NCI-H748 treated with DMSO at 0.1 percent for 48 hours (cell line): ENCODE results near the gene SCN4B.
"Not testable (repeated sequence)": the region's sequence is repeated elsewhere in the genome, so short reads cannot be mapped to it uniquely, and the experiment has no call there.

Experiments used
- DNase-seq: peaks from one replicate; lab custom pipeline; 2025; lab: John Stamatoyannopoulos, UW

Gene SCN4B, protein sequence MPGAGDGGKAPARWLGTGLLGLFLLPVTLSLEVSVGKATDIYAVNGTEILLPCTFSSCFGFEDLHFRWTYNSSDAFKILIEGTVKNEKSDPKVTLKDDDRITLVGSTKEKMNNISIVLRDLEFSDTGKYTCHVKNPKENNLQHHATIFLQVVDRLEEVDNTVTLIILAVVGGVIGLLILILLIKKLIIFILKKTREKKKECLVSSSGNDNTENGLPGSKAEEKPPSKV

DNA sequence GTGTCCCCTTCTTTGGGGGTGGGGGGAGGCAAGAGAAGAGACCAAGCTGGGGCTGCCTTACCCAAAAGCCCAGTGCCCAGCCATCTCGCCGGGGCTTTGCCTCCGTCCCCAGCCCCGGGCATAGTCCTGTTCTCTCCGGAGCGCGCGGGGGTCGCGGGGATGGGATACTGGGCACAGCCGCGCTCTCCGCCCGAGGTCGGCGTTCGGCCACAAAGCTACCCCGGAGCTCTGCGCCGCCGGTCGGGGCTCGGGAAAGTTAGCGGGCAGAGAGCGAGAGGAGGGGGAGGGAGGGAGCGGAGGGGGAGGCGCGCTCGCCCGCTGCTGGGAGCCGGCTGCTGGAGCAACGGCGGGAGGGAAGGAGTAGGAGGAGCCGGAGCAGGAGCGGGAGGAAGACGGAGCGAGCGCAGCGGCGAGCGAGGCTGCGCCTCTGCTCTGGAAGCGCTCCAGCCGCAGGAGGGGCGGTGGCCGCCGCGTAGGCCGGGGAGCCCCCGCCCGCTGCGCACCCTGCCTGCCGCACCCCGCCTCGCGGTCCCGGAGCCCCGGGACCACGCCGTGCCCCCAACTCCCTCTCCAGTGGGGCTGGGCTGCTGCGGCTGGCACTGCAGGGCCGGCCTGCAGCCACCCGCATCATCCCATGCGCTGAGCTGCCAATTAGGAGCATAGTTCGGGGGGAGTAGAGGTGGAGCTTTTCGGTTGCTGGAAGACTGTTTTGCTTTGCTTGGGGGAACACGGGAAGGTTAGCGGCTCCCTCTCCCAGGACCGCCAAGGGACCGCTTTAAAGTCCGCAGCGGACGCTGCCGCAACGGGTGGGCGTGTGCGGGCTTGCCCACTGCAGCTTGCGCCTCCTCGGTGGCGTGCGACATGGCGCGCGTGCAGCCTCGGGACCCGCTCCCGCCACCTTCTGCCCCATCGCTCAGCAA is at the start of gene SCN4B:
SCN4B (minus strand) TSS at position 272 of the 920 bp plus-strand sequence; CDS start at position 122, 150 bp downstream.
- peak; percentile 9 for DNase-seq

DNA sequence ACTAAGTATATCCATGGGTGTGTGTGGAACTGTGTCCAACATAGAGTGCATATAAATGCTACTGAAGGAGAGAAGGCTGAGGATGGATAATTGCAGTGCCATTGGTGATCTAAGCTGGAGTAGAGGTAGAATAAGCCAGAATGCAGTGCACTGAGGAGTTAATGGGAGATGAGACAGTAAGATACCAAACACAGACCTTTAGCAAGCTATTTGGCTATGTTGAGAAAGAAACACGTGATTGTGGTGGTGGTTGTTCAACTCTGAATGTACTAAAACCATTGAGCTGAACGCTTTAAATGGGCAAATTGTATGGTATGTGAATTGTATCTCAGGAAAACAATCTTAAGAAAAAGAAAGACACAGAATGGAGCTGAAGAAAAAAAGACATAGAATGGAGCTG is 49.3 kb upstream of the SCN4B start:
- DNase-seq, result no peak

DNA sequence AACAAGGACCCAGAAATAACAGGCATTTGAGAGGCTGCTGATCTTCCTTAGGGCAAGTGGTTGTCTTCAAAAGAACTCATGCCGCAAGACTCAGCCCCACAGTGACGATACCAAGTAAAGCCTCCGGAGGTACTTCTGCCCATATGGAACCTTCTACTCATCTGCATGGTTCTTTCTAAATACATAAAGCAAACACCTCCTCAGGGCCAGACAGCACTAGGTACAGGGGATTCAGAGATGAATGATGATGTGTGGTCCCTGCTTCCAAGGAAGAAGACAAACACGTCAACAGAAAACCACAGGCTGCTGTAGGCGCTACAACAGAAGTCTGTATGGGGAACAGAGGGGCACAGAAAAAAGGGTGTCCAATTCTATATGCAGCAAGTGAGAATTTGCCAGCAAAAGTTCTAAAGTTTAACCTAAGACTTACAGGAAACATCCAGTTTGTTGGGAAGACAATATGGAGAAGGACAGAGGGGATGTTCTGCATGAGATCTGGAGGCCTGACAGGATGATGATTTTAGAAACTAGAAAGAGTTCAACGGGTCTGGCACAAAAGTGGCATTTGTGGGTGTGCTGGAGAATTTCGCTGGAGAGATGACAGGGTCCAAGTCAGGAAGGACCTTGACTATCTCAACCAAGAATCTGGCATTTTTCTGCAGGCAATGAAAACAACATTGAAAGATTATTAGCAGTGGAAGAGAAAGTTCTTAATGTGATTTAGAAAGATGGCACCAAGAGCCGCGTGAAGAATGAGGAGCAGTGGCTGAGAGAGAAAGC is 48.5 kb upstream of the SCN4B start:
- no peak for DNase-seq

DNA sequence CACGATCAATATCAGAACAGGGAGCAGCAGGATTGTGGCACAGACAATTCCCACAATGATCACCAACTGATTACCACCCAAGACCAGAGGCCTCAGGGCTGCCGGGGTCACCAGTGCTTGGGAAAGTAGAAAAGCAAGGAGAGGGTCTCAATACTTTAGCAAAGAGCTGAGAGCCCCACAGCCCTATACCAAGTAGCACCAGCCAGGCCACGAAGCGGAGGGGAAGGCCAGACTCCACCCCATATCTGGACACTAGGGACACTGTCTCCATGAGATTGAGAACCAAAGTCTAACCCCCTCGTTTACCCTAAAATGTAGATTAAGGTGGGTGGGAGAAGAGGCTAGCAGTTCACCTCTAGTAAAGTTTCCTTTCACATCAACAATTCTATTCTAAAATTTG is 47.9 kb upstream of the SCN4B start:
- DNase-seq, result no peak

DNA sequence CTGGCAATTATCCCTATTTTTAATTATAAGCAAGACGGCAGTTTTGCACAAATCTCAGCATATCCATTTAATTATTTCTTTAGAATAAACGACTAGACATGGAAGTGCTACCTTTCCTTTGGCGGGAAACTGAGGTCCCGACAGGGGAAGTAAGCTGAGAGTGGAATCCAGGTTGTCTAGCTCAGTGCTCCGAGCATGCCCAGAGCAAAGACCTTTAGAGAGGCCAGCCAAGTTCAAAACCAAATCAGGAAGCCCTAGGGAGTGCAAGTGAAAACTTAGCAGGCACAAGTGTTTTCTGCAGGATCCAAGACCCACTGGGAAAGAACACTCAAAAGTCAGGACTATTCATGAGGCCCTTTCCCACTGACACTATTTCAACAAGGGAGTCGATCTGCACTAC is 46.5 kb upstream of the SCN4B start:
- DNase-seq, result no peak

DNA sequence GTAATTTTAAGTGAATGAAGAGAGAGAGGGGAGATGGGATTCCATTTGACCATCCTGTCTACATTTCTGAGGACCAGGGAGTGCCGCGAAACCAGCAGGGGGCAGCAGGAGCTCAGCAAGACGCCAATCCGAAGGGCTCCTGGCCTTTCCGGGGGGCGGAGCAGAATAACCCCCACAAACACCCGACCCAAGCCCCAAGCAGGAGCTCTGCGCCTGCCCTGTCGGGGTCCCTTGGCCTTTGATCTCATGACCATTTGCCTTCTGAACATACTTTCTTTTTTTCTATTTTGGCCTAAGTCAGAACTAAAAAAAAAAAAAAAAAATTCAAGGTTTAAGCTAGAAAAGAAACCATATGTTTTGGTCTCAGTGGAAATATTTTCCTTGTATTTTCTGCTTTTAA is 45.7 kb upstream of the SCN4B start:
- peak; percentile 19 for DNase-seq

DNA sequence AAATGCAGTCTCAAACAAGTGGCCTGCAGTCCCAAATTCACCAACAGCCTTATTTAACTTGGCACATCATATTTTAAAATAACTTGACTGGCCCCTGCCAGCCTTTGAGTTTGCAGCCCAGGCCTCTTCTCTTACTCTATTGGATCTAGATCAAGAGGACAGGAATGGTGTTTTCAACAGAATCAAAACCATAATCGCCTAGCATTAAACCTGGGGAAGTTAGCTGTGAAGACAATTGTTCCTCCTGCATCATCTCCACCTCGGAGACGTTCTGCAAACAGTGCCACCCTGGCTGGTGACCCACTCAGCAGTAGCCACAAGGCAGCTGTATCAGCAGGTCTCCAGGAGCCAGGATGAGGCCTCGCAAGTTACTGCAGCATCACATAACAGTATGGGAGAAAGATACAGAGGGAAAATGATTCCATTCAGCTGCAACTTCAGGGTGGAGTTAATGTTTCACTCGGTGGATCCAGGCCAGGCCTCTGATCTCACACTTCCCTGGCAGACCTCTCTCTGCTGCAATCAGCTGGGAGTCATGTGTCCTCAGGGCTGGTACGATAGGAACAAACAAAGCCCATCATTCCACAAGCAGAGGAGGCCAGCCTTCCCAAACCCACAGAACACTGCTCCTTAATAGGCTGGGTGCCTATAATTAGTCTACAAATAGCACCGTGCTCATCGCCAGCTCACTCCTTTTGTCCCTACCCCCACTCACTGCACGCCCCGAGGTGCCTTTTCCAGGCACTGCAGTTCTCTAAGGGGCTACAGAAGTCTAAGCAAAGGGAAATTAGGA is 42.4 kb upstream of the SCN4B start:
- no peak for DNase-seq

DNA sequence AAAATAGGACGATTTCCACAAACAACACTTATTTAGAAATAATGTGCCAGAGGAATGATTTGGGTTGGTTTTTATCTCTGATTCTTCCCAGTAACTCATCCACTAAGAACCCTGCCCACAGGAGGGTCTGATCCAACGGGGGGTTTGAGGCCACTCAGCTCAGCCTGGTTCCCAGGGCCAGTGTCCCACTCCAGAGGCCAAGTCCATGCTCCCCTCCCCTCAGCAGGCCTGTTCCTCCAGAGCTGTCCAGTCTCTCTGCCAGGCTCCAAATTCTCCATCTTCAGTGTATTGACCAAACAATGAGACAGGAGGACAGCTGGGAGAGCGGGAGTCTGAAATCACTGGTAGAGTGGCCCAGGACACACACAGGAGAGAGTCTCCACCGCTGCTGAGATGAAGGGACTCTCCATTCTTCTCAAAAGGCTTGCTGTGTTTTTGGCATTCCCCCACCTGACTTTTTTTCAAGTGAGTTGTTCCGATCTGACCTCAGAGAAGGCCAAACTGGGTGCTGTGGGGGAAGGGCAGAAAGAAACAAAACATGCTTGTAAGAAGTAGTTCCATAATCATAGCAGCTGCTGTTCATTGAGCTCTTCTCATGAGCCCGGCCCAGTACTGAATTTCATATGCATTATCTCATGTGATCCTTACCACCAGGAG is 41.4 kb upstream of the SCN4B start:
- DNase-seq, result no peak

DNA sequence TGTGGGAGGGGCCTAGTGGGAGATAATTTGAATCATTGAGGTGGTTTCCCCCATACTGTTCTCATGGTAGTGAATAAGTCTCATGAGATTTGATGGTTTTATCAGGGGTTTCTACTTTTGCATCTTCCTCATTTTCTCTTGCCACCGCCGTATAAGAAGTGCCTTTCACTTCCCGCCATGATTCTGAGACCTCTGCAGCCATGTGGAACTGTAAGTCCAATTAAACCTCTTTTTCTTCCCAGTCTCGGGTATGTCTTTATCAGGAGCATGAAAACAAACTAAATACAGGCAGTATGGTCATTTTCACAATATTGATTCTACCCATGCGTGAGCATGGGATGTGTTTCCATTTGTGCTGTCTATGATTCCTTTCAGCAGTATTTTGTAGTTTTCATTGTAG is 40.2 kb upstream of the SCN4B start:
- DNase-seq, result not testable (repeated sequence)

DNA sequence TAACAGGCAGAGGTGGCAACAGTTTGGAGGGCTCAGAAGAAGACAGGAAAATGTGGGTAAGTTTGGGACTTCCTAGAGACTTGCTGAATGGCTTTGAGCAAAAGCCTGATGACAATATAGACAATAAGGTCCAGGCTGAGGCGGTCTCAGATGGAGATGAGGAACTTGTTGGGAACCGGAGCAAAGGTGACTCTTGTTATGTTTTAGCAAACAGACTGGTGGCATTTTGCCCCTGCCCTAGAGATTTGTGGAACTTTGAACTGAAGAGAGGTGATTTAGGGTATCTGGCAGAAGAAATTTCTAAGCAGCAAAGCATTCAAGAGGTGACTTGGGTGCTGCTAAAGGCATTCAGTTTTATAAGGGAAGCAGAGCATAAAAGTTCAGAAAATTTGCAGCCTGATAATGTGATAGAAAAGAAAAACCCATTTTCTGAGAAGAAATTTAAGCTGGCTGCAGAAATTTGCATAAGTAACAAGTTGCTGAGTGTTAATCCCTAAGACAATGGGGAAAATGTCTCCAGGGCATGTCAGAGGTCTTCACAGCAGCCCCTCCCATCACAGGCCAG is 38.4 kb upstream of the SCN4B start:
- not testable (repeated sequence) for DNase-seq

DNA sequence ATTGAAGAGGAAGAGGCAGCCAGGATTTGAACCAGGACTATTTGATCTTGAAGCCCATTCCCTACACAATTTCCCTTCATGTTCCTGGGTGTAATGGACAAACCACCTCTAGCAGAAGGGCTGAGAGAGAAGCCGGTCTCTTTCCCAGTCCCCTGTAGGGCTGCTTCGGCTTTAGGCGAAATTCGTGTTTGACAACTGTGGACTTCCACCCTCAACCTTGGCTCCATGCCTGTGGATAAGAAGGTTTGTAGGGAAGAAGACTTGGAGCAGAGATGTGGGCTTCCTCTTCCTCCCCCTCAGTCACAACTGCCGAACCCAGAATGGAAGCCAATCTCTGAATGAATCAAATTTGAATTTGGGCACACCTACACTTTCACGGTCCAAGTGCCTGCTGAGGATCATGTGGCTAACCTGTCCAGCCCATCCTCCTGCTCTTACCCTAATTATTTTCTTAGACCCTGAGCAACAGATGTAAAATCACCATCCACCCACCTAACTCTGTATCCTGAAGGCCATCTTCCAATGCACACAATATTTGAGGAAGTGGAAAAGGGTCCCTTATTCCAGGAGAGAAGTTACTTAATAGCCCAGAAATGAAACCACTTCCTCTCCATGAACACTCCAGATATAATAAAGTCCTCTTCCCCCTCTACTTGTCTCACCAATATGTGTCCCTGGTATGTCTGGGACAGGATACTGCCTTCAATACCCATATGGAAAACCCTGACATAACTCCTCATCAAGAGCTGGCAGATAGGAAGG is 33.9 kb upstream of the SCN4B start:
- no peak for DNase-seq

DNA sequence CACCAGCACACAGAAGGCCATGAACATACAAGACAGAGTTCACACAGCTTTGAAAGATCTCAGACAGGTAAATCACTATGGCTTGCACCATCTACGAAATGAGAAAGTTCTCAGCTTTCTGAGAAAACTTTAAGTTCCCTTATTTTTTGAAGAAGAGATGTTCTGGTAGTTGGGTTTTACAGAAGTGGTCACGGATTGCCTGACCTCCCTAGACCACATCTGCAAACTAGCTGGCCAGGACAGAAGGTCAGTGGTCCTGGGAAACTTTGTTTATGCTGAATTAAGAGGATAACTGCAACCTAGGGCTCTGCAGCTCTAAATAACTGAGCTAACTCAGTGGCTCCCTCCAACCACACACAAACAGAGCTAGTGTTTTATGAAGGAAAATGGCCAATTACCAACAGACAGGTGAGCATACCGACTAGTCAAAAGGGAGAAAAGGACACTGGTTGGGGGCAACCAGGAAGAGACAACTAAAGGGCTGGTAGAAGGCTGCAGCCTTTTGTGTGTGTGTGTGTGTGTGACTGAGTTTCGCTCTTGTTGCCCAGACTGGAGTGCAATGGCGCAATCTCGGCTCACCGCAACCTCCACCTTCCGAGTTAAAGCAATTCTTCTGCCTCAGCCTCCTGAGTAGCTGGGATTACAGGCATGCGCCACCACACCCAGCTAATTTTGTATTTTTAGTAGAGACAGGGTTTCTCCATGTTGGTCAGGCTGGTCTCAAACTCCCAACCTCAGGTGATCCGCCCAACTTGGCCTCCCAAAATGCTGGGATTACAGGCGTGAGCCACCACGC is 32.4 kb upstream of the SCN4B start:
- no peak for DNase-seq

DNA sequence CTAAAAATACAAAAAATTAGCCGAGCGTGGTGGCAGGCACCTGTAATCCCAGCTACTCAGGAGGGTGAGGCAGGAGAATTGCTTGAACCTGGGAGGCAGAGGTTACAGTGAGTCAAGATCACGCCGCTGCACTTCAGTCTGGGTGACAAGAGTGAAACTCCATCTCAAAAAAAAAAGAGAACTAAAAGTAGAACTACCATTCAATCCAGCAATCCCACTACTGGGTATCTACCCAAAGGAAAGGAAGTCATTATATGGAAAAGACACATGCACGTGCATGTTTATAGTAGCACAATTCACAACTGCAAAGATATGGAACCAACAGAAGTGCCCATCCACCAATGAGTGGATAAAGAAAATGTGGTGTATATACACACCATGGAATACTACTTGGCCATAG is 31.1 kb upstream of the SCN4B start:
- not testable (repeated sequence) for DNase-seq

DNA sequence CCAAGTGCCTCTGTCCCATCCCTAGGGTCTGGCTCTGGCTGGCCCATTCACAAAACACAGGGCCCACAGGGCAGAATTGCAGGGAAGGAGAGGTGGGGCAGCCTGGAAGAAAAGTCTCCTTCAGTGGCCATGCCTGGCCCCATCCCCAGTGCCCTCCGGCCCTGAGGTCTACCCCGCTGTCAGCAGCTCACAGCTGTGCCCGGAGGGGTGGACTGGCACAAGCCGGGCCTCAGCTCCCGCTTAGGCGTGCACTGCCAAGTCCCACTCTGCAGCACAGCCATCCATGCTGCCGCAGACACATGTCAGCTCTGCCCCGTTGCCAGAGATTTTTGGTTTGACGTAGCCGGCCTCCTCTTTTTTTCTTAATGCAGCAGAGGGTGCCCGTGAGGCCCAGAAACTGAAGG is 27.7 kb upstream of the SCN4B start:
- DNase-seq, result no peak

DNA sequence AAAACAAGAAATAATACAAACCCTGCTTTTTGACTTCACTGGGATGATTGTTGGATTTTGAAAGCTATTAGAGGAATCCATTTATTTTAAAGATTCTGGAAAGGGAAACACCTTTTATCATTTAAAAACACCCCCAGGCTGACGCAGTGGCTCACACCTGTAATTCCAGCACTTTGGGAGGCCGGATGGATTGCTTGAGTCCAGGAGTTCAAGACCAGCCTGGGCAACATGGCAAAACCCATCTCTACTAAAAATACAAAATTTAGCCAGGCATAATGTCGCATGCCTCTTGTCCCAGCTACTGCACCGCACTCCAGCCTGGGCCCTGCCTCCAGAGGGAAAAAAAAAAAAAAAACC is 24.1 kb upstream of the SCN4B start:
- DNase-seq, result no peak

DNA sequence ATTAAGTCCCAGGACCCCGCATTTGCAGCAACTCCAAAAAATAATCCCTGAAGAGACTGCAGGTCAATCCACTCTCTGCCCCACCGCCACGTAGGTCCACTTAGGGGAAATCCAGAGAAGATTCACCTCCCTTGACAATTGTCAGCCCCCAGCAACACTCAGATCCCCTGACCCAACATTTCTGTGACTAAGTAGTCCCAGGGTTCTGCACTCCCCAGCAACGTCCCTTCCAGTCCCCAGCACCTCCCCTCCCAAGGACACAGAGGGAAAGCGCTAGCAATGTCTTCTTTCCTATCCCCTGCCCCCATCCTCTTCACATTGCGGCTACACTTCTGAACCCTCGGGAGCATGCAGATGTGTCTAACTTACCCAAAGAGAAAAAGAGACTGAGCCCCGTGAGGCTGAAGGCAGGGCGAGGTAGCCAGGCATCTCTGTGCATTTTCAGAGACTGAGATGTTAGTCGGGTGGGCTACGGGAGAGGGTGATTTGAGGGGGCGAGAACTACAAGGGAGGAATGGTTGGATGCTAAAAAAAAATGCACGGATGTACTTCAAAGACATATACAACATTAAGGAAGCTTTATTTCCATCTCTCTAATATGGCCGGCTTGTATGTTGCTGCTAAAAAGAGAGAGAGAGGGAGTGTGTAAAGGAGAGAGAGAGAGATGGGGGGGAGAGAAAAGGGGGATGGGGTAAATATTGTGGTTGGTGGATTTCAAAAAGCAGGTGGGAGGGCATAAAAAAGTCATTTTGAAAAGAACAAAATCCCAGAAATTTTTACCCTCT is 23.6 kb upstream of the SCN4B start, which contains the start of gene SCN2B:
SCN2B (minus strand) TSS at position 647 of the 785 bp plus-strand sequence; CDS start at position 439, 208 bp downstream.
- no peak for DNase-seq

DNA sequence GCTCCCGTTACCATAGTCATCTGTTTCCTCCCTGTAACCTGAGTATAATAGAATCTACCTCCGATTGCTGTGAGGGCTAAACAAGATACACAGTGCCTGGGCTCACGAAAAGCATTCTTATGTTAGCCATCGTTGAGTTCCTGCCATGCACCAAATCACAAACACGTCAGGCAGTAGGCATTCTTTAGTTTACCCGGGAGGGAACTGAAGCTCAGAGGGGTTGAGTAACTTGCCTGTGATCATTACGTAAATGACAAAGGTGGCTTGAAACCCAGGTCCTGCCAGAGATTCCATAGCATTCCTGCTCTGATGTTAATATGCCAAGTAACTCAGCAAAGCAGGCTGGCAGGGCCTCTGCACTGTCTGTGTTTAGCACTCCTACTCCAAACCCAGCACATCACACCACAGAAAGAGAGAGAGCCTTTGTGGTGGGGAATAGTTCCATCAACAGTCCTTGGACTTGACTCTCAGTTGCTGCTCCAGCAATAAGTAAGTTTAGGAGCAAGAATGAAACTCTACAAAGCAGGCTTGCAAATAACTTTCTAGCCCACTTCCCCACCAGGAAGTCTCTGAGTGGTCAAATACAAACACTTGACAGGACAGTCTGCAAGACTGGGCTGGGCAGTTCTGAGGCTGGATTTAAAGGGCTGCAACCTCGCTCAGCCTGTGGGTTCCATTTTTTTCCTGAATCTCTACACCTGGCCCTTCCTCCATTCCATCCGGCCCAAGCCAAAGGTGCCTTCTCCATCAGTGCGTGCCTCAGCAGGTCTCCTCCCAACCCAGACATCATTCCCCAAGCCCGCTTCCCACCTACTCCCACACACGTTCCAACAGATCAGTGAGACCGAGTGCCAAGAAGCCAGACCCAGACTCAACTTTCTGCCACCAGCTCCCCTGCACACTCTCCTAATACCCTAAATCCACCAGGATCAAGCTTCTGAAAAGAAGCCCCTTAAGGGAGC is 22.7 kb upstream of the SCN4B start:
- no peak for DNase-seq
